Keratinocyte (primary cell): ENCODE measurements around the gene RAB11FIP3. TPM values are rescaled to one million over a fixed set of nuclear protein-coding genes. Genes with fewer than 3 reads are reported as not detected.

Experiments
- DNase-seq: peaks from one replicate; pipeline ENCODE4 v3.0.0-alpha.2; 2011; ENCODE audit warnings: low read depth, missing footprints, low spot score
- FAIRE-seq: peaks from 2 replicates; lab custom pipeline; 2011; peaks lifted over from hg19 to GRCh38; lab: Jason Lieb, UNC
- H2AFZ ChIP-seq: 2 replicates; pipeline ENCODE4 v1.6.0; 2012; ENCODE audit warnings: low read length, control low read depth, inconsistent platforms; ENCODE audit not compliant: control insufficient read depth
- H3K27ac ChIP-seq: 2 replicates; pipeline ENCODE4 v1.5.1; 2011; ENCODE audit warnings: low read length; ENCODE audit not compliant: control insufficient read depth, insufficient read depth
- H3K27me3 ChIP-seq: 3 replicates; pipeline ENCODE4 v1.6.0; 2011; ENCODE audit warnings: low read length; ENCODE audit not compliant: control insufficient read depth, insufficient read depth; ENCODE audit errors: extremely low read depth
- H3K36me3 ChIP-seq, 2 experiments: 2 replicates in 1 of 2; 3 replicates in 1 of 2; pipeline ENCODE4 v1.5.1; 2011; ENCODE audit warnings: low read length in 2 of 2, mild to moderate bottlenecking in 1 of 2; ENCODE audit not compliant: control insufficient read depth in 2 of 2, insufficient read depth in 2 of 2; ENCODE audit errors: extremely low read depth in 1 of 2
- H3K4me1 ChIP-seq: 3 replicates; pipeline ENCODE4 v1.5.1; 2011; ENCODE audit warnings: low read length; ENCODE audit not compliant: control insufficient read depth, insufficient read depth; ENCODE audit errors: extremely low read depth
- H3K4me2 ChIP-seq: 3 replicates; pipeline ENCODE4 v1.6.0; 2011; ENCODE audit warnings: low read depth, low read length; ENCODE audit not compliant: control insufficient read depth, insufficient read depth; ENCODE audit errors: extremely low read depth
- H3K4me3 ChIP-seq, 3 experiments: fragments of 200-600 bp in 1 of 3; sonication (generic) in 1 of 3; 2 replicates in 2 of 3; 3 replicates in 1 of 3; pipeline ENCODE4 v1.5.1; 2011 to 2016; ENCODE audit warnings: low read length in 3 of 3, mild to moderate bottlenecking in 3 of 3, control low read depth in 2 of 3, inconsistent platforms in 1 of 3, low read depth in 1 of 3, mixed read lengths in 1 of 3, mixed run types in 1 of 3, moderate library complexity in 1 of 3; ENCODE audit not compliant: control insufficient read depth in 2 of 3, insufficient read depth in 2 of 3; ENCODE audit errors: extremely low read depth in 1 of 3
- H3K79me2 ChIP-seq: 2 replicates; pipeline ENCODE4 v1.6.0; 2012; ENCODE audit warnings: low read length; ENCODE audit not compliant: control insufficient read depth, insufficient read depth
- H3K9ac ChIP-seq: 3 replicates; pipeline ENCODE4 v1.6.0; 2011; ENCODE audit warnings: low read length; ENCODE audit not compliant: control insufficient read depth, insufficient read depth; ENCODE audit errors: extremely low read depth
- H3K9me1 ChIP-seq: 3 replicates; pipeline ENCODE4 v1.6.0; 2011; ENCODE audit warnings: low read length; ENCODE audit not compliant: control insufficient read depth, insufficient read depth; ENCODE audit errors: extremely low read depth
- H3K9me3 ChIP-seq: 2 replicates; pipeline ENCODE4 v1.5.1; 2012; ENCODE audit warnings: low read depth, low read length; ENCODE audit not compliant: control insufficient read depth
- H4K20me1 ChIP-seq: 3 replicates; pipeline ENCODE4 v1.6.0; 2011; ENCODE audit warnings: low read length; ENCODE audit not compliant: control insufficient read depth, insufficient read depth; ENCODE audit errors: extremely low read depth
- EZH2 ChIP-seq: IDR thresholded peaks from one replicate; pipeline ENCODE4 v1.6.1; 2012; ENCODE audit warnings: inconsistent platforms, mild to moderate bottlenecking, low read length, moderate library complexity
- dilution Hi-C: fragments of 300-500 bp; cut with MboI; formaldehyde crosslinking; loops from one replicate; pipeline ENCODE4 v1.7.0; 2020; ENCODE audit warnings: low sequenced_read_pairs; ENCODE audit not compliant: extremely low pct_ligation_motif_present
- polyA plus RNA-seq, 5 experiments: library from polyadenylated mRNA; depleted of rRNA in 3 of 5; stranded (reverse) in 3 of 5; stranded (forward) in 1 of 5; unstranded in 1 of 5; fragments of >200 nt; gene quantifications; 1 replicate in 1 of 5; 2 replicates in 3 of 5; 3 replicates in 1 of 5; pipeline versions ENCODE4 v1.2.1 to v1.2.3, GENCODE V29; 2011 to 2012; ENCODE audit warnings: missing spikeins in 2 of 5, low read depth in 1 of 5, low replicate concordance in 1 of 5
- TF ChIP-seq, protein P1 (sequence below), 3 experiments: IDR thresholded peaks in 1 of 3; conservative IDR thresholded peaks in 1 of 3; optimal IDR thresholded peaks in 1 of 3; 2 replicates in 2 of 3; 3 replicates in 1 of 3; pipeline versions ENCODE3 to v1.5.1; 2011; ENCODE audit warnings: low read length in 3 of 3, mild to moderate bottlenecking in 3 of 3, moderate library complexity in 2 of 3, control low read depth in 1 of 3, inconsistent platforms in 1 of 3; ENCODE audit not compliant: insufficient read depth in 2 of 3; ENCODE audit errors: extremely low read depth in 1 of 3

Gene RAB11FIP3
- polyA plus RNA-seq, 1 donor (not counting 4 experiments of a cell fraction or from before 2014, with no cell fraction given), result 6.4 TPM

DNA sequence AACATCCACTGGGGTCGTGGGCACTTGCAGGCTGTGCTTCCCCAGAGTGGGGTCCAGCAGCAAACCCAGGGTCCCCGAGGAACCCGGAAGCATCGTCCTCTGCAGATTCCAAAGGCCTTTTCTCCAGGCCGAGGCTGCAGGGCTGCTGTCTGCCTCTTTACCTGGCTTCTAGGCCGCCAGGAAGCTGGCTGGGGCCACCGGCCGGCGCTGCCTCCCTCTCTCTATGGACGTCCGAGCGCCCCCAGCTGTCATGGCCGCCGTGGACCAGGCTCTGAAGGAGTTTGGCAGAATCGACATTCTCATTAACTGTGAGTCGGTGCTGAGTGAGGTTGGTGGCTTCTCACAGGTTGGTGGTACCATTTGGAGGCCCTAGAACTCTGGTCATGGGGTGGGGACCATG is 18.2 kb upstream of the RAB11FIP3 start:
- Histone ChIP-seq H3K4me1 (no peaks in the 10 kb centered on the region), H4K20me1 (no peaks in the 10 kb centered on the region), H3K27me3 (no peaks in the 10 kb centered on the region), H3K9ac (no peak overlapping the region), H3K36me3 (peaks cover 4 to 9% of the 10 kb centered on the region in 2 experiments), H3K9me1 (no peaks in the 10 kb centered on the region), H2AFZ (no peak overlapping the region), H3K4me2 (no peak overlapping the region), H3K79me2 (no peaks in the 10 kb centered on the region), H3K9me3 (no peaks in the 10 kb centered on the region), H3K27ac (no peak overlapping the region), H3K4me3 (no peak overlapping the region)
- dilution Hi-C loops, result no loop called here
- DNase-seq (no peak), FAIRE-seq (no peak)
- TF ChIP-seq, protein P1, sequence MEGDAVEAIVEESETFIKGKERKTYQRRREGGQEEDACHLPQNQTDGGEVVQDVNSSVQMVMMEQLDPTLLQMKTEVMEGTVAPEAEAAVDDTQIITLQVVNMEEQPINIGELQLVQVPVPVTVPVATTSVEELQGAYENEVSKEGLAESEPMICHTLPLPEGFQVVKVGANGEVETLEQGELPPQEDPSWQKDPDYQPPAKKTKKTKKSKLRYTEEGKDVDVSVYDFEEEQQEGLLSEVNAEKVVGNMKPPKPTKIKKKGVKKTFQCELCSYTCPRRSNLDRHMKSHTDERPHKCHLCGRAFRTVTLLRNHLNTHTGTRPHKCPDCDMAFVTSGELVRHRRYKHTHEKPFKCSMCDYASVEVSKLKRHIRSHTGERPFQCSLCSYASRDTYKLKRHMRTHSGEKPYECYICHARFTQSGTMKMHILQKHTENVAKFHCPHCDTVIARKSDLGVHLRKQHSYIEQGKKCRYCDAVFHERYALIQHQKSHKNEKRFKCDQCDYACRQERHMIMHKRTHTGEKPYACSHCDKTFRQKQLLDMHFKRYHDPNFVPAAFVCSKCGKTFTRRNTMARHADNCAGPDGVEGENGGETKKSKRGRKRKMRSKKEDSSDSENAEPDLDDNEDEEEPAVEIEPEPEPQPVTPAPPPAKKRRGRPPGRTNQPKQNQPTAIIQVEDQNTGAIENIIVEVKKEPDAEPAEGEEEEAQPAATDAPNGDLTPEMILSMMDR (optimal IDR thresholded peaks at IDR 0.05 in 1 of 3, IDR thresholded peaks at IDR 0.05 in 1 of 3, conservative IDR thresholded peaks at IDR 0.05 in 1 of 3; ENCODE audit: extremely low read depth in 1 of 3, insufficient read depth in 2 of 3, low read length in 3 of 3), result no peak
- no peak for TF ChIP-seq EZH2

DNA sequence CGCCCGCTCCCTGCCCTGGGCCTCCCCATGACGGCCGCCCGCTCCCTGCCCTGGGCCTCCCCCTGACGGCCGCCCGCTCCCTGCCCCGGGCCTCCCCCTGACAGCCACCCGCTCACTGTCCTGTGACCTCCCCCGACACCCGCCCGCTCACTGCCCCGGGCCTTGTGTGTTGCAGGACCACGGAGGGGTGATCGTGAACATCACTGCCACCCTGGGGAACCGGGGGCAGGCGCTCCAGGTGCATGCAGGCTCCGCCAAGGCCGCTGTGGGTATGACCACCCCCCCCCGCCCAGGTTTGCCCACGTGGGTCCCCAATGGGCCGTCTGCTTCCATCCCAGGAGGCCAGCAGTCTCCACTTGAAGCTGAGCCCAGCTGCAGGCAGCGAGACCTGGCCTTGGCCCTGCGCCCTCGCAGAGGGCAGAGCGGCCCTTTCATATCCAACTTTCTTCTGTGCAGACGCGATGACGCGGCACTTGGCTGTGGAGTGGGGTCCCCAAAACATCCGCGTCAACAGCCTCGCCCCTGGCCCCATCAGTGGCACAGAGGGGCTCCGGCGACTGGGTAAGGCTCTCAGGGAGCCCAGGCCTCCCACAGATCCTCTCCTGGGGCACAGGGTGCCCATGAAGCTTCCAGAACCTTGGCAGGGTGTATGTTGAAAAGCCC is 14.8 kb upstream of the RAB11FIP3 start:
- TF ChIP-seq, protein P1 (optimal IDR thresholded peaks at IDR 0.05 in 1 of 3, IDR thresholded peaks at IDR 0.05 in 1 of 3, conservative IDR thresholded peaks at IDR 0.05 in 1 of 3; ENCODE audit: extremely low read depth in 1 of 3, insufficient read depth in 2 of 3, low read length in 3 of 3), result no peak
- TF ChIP-seq EZH2, result no peak
- H3K9me3 ChIP-seq, result no peaks in the 10 kb centered on the region

More for the DNA sequence above, 14.8 kb upstream of the RAB11FIP3 start:
- no peak overlapping the region for H3K9ac ChIP-seq
- H4K20me1 ChIP-seq, result no peaks in the 10 kb centered on the region
- H3K36me3 ChIP-seq, result peaks cover 4 to 9% of the 10 kb centered on the region in 2 experiments
- FAIRE-seq (no peak), DNase-seq (no peak)
- no peaks in the 10 kb centered on the region for H3K27me3 ChIP-seq
- H3K4me2 ChIP-seq, result no peak overlapping the region
- H3K4me3 ChIP-seq, result no peak overlapping the region
- no peaks in the 10 kb centered on the region for H3K9me1 ChIP-seq
- H3K27ac ChIP-seq, result no peak overlapping the region
- H3K79me2 ChIP-seq, result no peaks in the 10 kb centered on the region
- dilution Hi-C loops, result no loop called here
- peaks cover 5% of the 10 kb centered on the region for H3K4me1 ChIP-seq
- no peak overlapping the region for H2AFZ ChIP-seq
